GM23248 (cell line): ENCODE measurements around the gene CCDC91. TPM values are rescaled to one million over a fixed set of nuclear protein-coding genes. Genes with fewer than 3 reads are reported as not detected.
"Not testable (repeated sequence)": the region's sequence is repeated elsewhere in the genome, so short reads cannot be mapped to it uniquely, and the experiment has no call there.

ENCODE experiments used
- DNase-seq: peaks from one replicate; pipeline ENCODE4 v3.0.0-alpha.2; 2015
- H2AFZ ChIP-seq: fragments of 200-600 bp; sonication (generic); 2 replicates; pipeline ENCODE4 v1.6.1; 2016; ENCODE audit warnings: antibody characterized with exemption
- H3F3A ChIP-seq: fragments of 200-600 bp; sonication (generic); 2 replicates; pipeline ENCODE4 v1.6.1; 2016; ENCODE audit warnings: mild to moderate bottlenecking, antibody characterized with exemption, mixed run types; ENCODE audit not compliant: insufficient read depth
- H3K27ac ChIP-seq: fragments of 200-600 bp; sonication (generic); 2 replicates; pipeline ENCODE4 v1.5.1; 2016; ENCODE audit warnings: mild to moderate bottlenecking
- H3K27me3 ChIP-seq: fragments of 200-600 bp; sonication (generic); replicated peaks from 2 replicates; pipeline ENCODE4 v1.6.1; 2016; ENCODE audit warnings: mild to moderate bottlenecking; ENCODE audit not compliant: insufficient read depth
- H3K36me3 ChIP-seq: fragments of 200-600 bp; sonication (generic); 2 replicates; pipeline ENCODE4 v1.6.1; 2016; ENCODE audit warnings: low read depth, mild to moderate bottlenecking
- H3K4me1 ChIP-seq: fragments of 200-600 bp; sonication (generic); 2 replicates; pipeline ENCODE4 v1.6.1; 2016; ENCODE audit warnings: mild to moderate bottlenecking; ENCODE audit not compliant: insufficient read depth
- H3K4me2 ChIP-seq: fragments of 200-600 bp; sonication (generic); one replicate; pipeline ENCODE4 v1.6.1; 2016; ENCODE audit warnings: mild to moderate bottlenecking; ENCODE audit not compliant: unreplicated experiment
- H3K4me3 ChIP-seq: fragments of 200-600 bp; sonication (generic); 2 replicates; pipeline ENCODE4 v1.5.1; 2016; ENCODE audit warnings: mild to moderate bottlenecking
- H3K79me2 ChIP-seq: fragments of 200-600 bp; sonication (generic); 2 replicates; pipeline ENCODE4 v1.6.1; 2016; ENCODE audit warnings: mild to moderate bottlenecking; ENCODE audit not compliant: insufficient read depth
- H3K9ac ChIP-seq: fragments of 200-600 bp; sonication (generic); 2 replicates; pipeline ENCODE4 v1.6.1; 2016; ENCODE audit warnings: mild to moderate bottlenecking
- H3K9me2 ChIP-seq: fragments of 200-600 bp; sonication (generic); 2 replicates; pipeline ENCODE4 v1.6.1; 2016; ENCODE audit warnings: mixed run types, mild to moderate bottlenecking, moderate library complexity; ENCODE audit not compliant: insufficient read depth
- H3K9me3 ChIP-seq: fragments of 200-600 bp; sonication (generic); one replicate; pipeline ENCODE4 v1.6.1; 2017; ENCODE audit warnings: low read depth
- H4K20me1 ChIP-seq: fragments of 200-600 bp; sonication (generic); 2 replicates; pipeline ENCODE4 v1.6.0; 2016; ENCODE audit not compliant: insufficient read depth
- EZH2 ChIP-seq: fragments of 200-600 bp; sonication (generic); IDR thresholded peaks from 2 replicates; pipeline ENCODE4 v1.6.1; 2018; ENCODE audit warnings: antibody characterized with exemption, mild to moderate bottlenecking; ENCODE audit not compliant: insufficient read depth, poor library complexity, severe bottlenecking
- EZH2phosphoT487 ChIP-seq: fragments of 200-600 bp; sonication (generic); IDR thresholded peaks from 2 replicates; pipeline ENCODE4 v1.6.1; 2018; ENCODE audit warnings: antibody characterized with exemption, moderate library complexity, mild to moderate bottlenecking, low read depth; ENCODE audit not compliant: insufficient read depth
- WGBS, 2 experiments: methylation state at CpG; one replicate each; pipeline ENCODE4 v1.1.6; 2015 to 2017; ENCODE audit warnings: low lambda C conversion rate in 2 of 2, low coverage in 1 of 2; ENCODE audit errors: missing lambda C conversion rate in 2 of 2; 5-methylcytosine and 5-hydroxymethylcytosine counted together
- in situ Hi-C: fragments of 300-500 bp; cut with MboI; formaldehyde crosslinking; loops from 2 replicates; pipeline ENCODE4 v1.15.0; 2020
- polyA plus RNA-seq: library from polyadenylated mRNA; unstranded; fragments of >200 nt; fragmentation: Nextera tagmentation; extraction: Ambion mirVana; gene quantifications from 2 replicates; pipeline ENCODE4 v1.2.1, GENCODE V29; 2016
- total RNA-seq: library from RNA; depleted of rRNA; stranded (reverse); fragments of >200 nt; shearing (Covaris generic); gene quantifications from 2 replicates; pipeline ENCODE4 v1.2.3, GENCODE V29; 2014

CCDC91 gene
- total and polyA plus RNA-seq, 2 experiments from 2014 or later: 17.2 to 31.5 TPM

DNA sequence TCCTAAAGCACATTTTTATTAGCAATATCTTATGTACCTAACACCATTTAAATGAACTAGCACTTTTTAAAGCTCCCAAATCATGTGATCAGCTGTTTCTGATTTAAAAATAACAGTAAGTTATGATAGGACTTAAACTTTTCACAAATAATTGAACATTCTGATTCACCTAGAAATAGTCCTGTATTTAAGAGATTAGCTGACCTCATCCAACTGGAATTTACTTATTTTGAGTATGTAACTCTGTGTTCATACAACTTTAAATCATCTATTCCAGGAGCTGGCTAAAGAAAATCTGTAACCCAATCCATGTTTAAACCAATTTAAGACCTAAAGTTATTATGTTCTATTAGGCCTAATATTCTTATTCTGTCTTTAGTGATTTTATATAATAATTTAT is 184.3 kb downstream of the CCDC91 start:
- H3K4me2 ChIP-seq: no peak overlapping the region
- peak; percentile 44 for DNase-seq
- no peaks in the 10 kb centered on the region for H3K36me3 ChIP-seq

DNA sequence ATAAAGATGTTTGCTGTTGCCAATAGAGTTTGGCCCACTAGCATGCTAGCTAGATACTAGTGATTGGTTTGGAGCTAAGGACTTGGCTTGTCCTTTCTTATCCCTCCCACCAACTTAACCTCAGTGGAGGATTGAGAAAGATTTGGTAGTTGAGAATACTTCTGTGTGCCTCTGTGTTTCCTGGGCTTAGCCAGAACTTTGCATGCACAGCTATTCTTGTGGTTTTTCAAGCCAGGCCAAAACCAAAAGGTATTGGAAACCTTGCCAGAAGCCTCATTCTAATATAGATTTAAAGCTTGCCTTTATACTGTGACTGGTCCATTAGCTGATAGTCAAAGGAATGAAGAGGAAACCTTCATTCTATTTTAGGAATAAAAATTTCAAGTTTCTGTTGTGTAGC is 188.5 kb downstream of the CCDC91 start:
- Histone ChIP-seq H3K4me1 (peaks cover 23% of the 10 kb centered on the region), H3K9me2 (0 out of 2 replicates have a peak, but pooled peaks cover 1% of the 10 kb centered on the region), H4K20me1 (no peaks in the 10 kb centered on the region), H3K27ac (no peak overlapping the region), H3K36me3 (no peaks in the 10 kb centered on the region), H3F3A (no peaks in the 10 kb centered on the region), H3K9me3 (no peaks in the 10 kb centered on the region), H3K4me3 (no peak overlapping the region), H3K79me2 (no peaks in the 10 kb centered on the region), H3K4me2 (peak overlapping the region; percentile 5), H3K9ac (no peak overlapping the region), H3K27me3 (no peaks in the 10 kb centered on the region), H2AFZ (no peak overlapping the region)
- peak; percentile 71 for DNase-seq
- no peak for TF ChIP-seq EZH2
- no peak for TF ChIP-seq EZH2phosphoT487
- in situ Hi-C loops: no loop called here

More for the DNA sequence above, 184.3 kb downstream of the CCDC91 start:
- H3F3A ChIP-seq: no peaks in the 10 kb centered on the region
- no peaks in the 10 kb centered on the region for H4K20me1 ChIP-seq
- no peak overlapping the region for H2AFZ ChIP-seq
- H3K9ac ChIP-seq: no peak overlapping the region
- in situ Hi-C loops: no loop called here
- H3K4me3 ChIP-seq: no peak overlapping the region
- TF ChIP-seq EZH2 (no peak), EZH2phosphoT487 (no peak)
- H3K9me3 ChIP-seq: no peaks in the 10 kb centered on the region
- H3K4me1 ChIP-seq: peaks cover 23% of the 10 kb centered on the region
- no peaks in the 10 kb centered on the region for H3K27me3 ChIP-seq
- H3K27ac ChIP-seq: no peak overlapping the region
- H3K79me2 ChIP-seq: no peaks in the 10 kb centered on the region
- no peaks in the 10 kb centered on the region for H3K9me2 ChIP-seq

- H3K27me3 ChIP-seq, H3F3A ChIP-seq, DNase-seq, in situ Hi-C loops, H4K20me1 ChIP-seq, H3K9me2 ChIP-seq, H3K9ac ChIP-seq, H3K9me3 ChIP-seq, H3K79me2 ChIP-seq, H3K36me3 ChIP-seq, H3K4me2 ChIP-seq, H3K27ac ChIP-seq, H3K4me3 ChIP-seq, H2AFZ ChIP-seq: not testable (repeated sequence)
- 60 to 64% methylated on average over 3 of the region's 3 CpGs for WGBS, 2 experiments
- H3K4me1 ChIP-seq: peaks cover 18% of the 10 kb centered on the region
Observed at GRCh38 chr12:28379779-28380178, 189.5 kb downstream of the CCDC91 start.

- no peak overlapping the region for H3K9ac ChIP-seq
- no peak overlapping the region for H3K4me3 ChIP-seq
- H3K4me1 ChIP-seq: peaks cover 9% of the 10 kb centered on the region
- no peaks in the 10 kb centered on the region for H3K79me2 ChIP-seq
- H3K36me3 ChIP-seq: no peaks in the 10 kb centered on the region
- peaks cover 4% of the 10 kb centered on the region; the same call in 1 of the 2 replicates for H3K9me2 ChIP-seq
- no peaks in the 10 kb centered on the region for H4K20me1 ChIP-seq
- no peak overlapping the region for H2AFZ ChIP-seq
- no peak overlapping the region for H3K27ac ChIP-seq
- TF ChIP-seq EZH2phosphoT487 (no peak), EZH2 (no peak)
- no peaks in the 10 kb centered on the region for H3K27me3 ChIP-seq
- WGBS, 2 experiments: 96 to 100% methylated on average over 1 of the region's 1 CpG
- no peaks in the 10 kb centered on the region for H3F3A ChIP-seq
- in situ Hi-C loops: no loop called here
- H3K4me2 ChIP-seq: no peak overlapping the region
- H3K9me3 ChIP-seq: no peaks in the 10 kb centered on the region
- DNase-seq: no peak
Observed at GRCh38 chr12:28383368-28383767, 193.1 kb downstream of the CCDC91 start.

- H3K27me3 ChIP-seq: no peaks in the 10 kb centered on the region
- peaks cover 1% of the 10 kb centered on the region; the same call in 1 of the 2 replicates for H3K9me2 ChIP-seq
- no peaks in the 10 kb centered on the region; the same call in 1 of the 2 replicates for H4K20me1 ChIP-seq
- H3K36me3 ChIP-seq: no peaks in the 10 kb centered on the region
- in situ Hi-C loops: no loop called here
- H3K27ac ChIP-seq: no peak overlapping the region
- no peak overlapping the region for H2AFZ ChIP-seq
- H3K79me2 ChIP-seq: no peaks in the 10 kb centered on the region
- DNase-seq: no peak
- H3K4me2 ChIP-seq: no peak overlapping the region
- H3K4me1 ChIP-seq: peaks cover 22% of the 10 kb centered on the region
- 82 to 94% methylated on average over 4 of the region's 4 CpGs for WGBS, 2 experiments
- no peaks in the 10 kb centered on the region for H3K9me3 ChIP-seq
- no peak for TF ChIP-seq EZH2phosphoT487
- no peak for TF ChIP-seq EZH2
- no peak overlapping the region for H3K9ac ChIP-seq
- peaks cover 28% of the 10 kb centered on the region for H3F3A ChIP-seq
- no peak overlapping the region for H3K4me3 ChIP-seq
Observed at GRCh38 chr12:28388879-28389278, 198.6 kb downstream of the CCDC91 start.
